Hepatocyte (in vitro differentiated cells): ENCODE measurements around the gene WNK1.

Experiments
- CTCF ChIP-seq: fragments of 200-600 bp; sonication (generic); IDR thresholded peaks from 2 replicates; pipeline ENCODE4 v1.5.1; 2016; ENCODE audit warnings: antibody characterized with exemption, mild to moderate bottlenecking; ENCODE audit not compliant: poor library complexity
- EZH2 ChIP-seq: fragments of 200-600 bp; sonication (generic); IDR thresholded peaks from 2 replicates; pipeline ENCODE4 v1.6.1; 2016; ENCODE audit warnings: antibody characterized with exemption, mild to moderate bottlenecking, borderline replicate concordance

- no peak for TF ChIP-seq EZH2
- no peak for TF ChIP-seq CTCF
Observed at GRCh38 chr12:852864-853263, 100.5 kb downstream of the WNK1 start.
